ENCODE measurements around the gene KLHL7. TPM values are rescaled to one million over a fixed set of nuclear protein-coding genes. Genes with fewer than 3 reads are reported as not detected.

Gene KLHL7
- total RNA-seq, 4 donors from 2014 or later, result 18.5 to 27.2 (median 26.8) TPM

GRCh38 chr7:23076772-23077171, 28.8 kb upstream of the KLHL7 start:
- Histone ChIP-seq H3K4me3 (no peak overlapping the region), H3K36me3 (no peaks in the 10 kb centered on the region), H3K9me3 (no peaks in the 10 kb centered on the region), H3K27me3 (no peaks in the 10 kb centered on the region), H3K4me1 (no peaks in the 10 kb centered on the region), H3K27ac (no peak overlapping the region)
- no peak for DNase-seq (ENCODE audit: low spot score in 2 of 2)
- TF ChIP-seq POLR2AphosphoS5 (IDR thresholded peaks at IDR 0.05) (no peak), POLR2A (IDR thresholded peaks at IDR 0.05) (no peak), EP300 (IDR thresholded peaks at IDR 0.05) (no peak)
- TF ChIP-seq, protein P1, sequence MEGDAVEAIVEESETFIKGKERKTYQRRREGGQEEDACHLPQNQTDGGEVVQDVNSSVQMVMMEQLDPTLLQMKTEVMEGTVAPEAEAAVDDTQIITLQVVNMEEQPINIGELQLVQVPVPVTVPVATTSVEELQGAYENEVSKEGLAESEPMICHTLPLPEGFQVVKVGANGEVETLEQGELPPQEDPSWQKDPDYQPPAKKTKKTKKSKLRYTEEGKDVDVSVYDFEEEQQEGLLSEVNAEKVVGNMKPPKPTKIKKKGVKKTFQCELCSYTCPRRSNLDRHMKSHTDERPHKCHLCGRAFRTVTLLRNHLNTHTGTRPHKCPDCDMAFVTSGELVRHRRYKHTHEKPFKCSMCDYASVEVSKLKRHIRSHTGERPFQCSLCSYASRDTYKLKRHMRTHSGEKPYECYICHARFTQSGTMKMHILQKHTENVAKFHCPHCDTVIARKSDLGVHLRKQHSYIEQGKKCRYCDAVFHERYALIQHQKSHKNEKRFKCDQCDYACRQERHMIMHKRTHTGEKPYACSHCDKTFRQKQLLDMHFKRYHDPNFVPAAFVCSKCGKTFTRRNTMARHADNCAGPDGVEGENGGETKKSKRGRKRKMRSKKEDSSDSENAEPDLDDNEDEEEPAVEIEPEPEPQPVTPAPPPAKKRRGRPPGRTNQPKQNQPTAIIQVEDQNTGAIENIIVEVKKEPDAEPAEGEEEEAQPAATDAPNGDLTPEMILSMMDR (IDR thresholded peaks at IDR 0.05), result no peak
- WGBS, result 21% methylated on average over 3 of the region's 3 CpGs

DNA sequence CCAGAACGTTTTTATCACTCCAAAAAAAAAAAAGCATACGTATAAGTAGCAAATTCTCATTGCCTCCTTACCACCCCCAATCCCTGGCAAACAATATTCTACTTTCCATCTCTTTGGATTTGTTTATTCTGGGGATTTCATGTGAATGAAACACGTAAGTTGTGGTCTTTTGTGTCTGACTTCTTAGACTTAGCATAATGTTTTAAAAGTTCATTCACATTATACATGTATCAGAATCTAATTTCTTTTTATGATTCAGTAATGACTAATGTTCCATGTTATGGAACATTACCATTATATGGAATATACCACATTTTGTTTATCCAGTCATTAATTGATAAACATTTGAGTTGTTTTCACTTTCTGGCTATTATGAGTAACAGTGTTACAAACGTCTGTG, 12.5 kb upstream of the KLHL7 start:
- TF ChIP-seq POLR2A (IDR thresholded peaks at IDR 0.05) (no peak), POLR2AphosphoS5 (IDR thresholded peaks at IDR 0.05) (no peak), EP300 (IDR thresholded peaks at IDR 0.05) (no peak)
- TF ChIP-seq, protein P1 (IDR thresholded peaks at IDR 0.05), result no peak
- Histone ChIP-seq H3K4me1 (no peaks in the 10 kb centered on the region), H3K27me3 (no peaks in the 10 kb centered on the region), H3K4me3 (no peak overlapping the region), H3K27ac (no peak overlapping the region), H3K9me3 (no peaks in the 10 kb centered on the region), H3K36me3 (no peaks in the 10 kb centered on the region)
- DNase-seq (ENCODE audit: low spot score in 2 of 2), result no peak
- WGBS, result 66% methylated on average over 4 of the region's 4 CpGs

DNA sequence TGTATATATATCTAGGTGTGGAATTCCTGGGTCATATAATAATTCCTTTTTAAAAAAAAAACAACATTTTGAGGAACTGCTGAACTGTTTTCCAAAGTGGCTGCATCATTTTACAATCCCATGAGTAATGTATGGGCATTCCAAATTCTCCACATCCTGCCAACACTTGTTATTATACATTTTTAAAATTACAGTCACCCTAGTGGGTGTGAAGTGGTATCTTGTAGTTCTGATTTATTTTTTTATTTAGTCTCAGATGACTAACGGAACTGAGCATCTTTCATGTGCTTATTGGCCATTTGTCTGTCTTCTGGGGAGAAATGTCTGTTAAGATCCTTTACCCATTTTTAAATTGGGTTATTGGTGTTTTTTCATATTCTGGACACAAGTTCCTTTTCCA, 12.0 kb upstream of the KLHL7 start:
- Histone ChIP-seq H3K27ac (no peak overlapping the region), H3K4me1 (no peaks in the 10 kb centered on the region), H3K4me3 (no peak overlapping the region), H3K9me3 (no peaks in the 10 kb centered on the region), H3K27me3 (no peaks in the 10 kb centered on the region), H3K36me3 (no peaks in the 10 kb centered on the region)
- TF ChIP-seq EP300 (IDR thresholded peaks at IDR 0.05), result no peak
- TF ChIP-seq POLR2AphosphoS5 (IDR thresholded peaks at IDR 0.05), result no peak
- no peak for TF ChIP-seq POLR2A (IDR thresholded peaks at IDR 0.05)
- TF ChIP-seq, protein P1 (IDR thresholded peaks at IDR 0.05), result no peak
- DNase-seq (ENCODE audit: low spot score in 2 of 2), result no peak
- 72% methylated on average over 1 of the region's 1 CpG for WGBS

DNA sequence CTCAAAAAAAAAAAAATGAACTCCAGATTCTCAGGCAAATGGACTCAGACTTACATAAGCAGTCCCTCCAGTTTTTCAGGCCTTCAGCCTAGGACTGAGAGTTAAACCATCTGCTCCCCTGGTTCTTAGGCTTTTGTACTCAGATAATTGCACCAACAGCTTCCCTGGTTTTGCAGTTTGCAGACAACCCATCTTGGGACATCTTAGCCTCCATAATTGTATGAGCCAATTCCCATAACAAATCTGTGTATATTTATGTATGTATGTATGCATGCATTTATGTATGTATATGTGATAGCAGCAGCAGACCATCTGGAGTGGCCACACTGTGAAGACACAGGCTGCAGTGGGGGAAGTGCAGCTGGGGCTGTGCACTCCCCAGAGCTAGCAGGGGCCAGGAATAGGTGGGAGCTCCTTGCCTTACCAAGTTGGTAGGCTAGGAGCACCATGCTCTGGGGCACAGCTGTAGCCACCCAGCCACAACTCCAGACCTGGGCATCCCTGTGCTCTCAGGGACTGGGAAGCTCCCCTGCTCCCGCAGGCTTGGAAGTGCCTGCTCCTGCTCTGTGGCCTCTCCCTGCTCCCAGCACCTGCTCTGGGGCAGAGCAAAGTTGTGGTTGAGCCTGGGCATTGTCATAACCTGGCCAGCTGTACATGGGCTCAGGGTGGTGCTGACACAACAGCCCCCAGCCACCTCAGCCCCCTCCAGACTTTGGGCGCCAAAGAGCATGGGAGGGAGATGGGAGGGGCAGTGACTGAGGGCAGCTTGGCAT, 8.9 kb upstream of the KLHL7 start:
- Histone ChIP-seq H3K27ac (no peak overlapping the region), H3K4me3 (no peak overlapping the region), H3K27me3 (no peaks in the 10 kb centered on the region), H3K9me3 (no peaks in the 10 kb centered on the region), H3K4me1 (no peaks in the 10 kb centered on the region), H3K36me3 (no peaks in the 10 kb centered on the region)
- TF ChIP-seq POLR2AphosphoS5 (IDR thresholded peaks at IDR 0.05), result no peak
- no peak for TF ChIP-seq POLR2A (IDR thresholded peaks at IDR 0.05)
- TF ChIP-seq EP300 (IDR thresholded peaks at IDR 0.05), result no peak
- WGBS, result 100% methylated on average over 2 of the region's 2 CpGs
- DNase-seq (ENCODE audit: low spot score in 2 of 2), result no peak

DNA sequence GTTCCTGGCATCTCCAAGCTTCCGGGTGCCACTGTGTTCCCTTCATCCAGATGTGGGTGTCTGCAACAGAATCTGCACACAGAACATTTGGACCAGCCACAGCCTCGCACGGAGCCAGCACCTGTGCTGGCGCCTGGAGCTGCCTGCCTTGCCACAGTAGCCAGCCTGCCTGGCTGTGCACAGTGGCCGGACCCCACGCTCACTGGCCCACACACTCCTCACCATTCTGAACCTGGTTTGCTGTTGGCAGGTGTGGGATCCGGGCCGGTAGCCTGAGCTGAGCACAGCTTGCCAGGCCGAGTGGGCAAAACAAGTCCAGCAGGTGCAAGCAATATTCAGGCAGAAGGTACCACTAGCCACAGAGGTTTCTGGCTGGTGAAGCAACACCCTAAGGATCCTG, 7.6 kb upstream of the KLHL7 start:
- 96% methylated on average over 3 of the region's 9 CpGs for WGBS

More for the DNA sequence above, 7.6 kb upstream of the KLHL7 start:
- Histone ChIP-seq H3K9me3 (no peaks in the 10 kb centered on the region), H3K36me3 (no peaks in the 10 kb centered on the region), H3K4me1 (no peaks in the 10 kb centered on the region), H3K4me3 (no peak overlapping the region), H3K27me3 (no peaks in the 10 kb centered on the region), H3K27ac (no peak overlapping the region)
- TF ChIP-seq POLR2A (IDR thresholded peaks at IDR 0.05), result no peak
- TF ChIP-seq POLR2AphosphoS5 (IDR thresholded peaks at IDR 0.05), result no peak
- TF ChIP-seq EP300 (IDR thresholded peaks at IDR 0.05), result no peak
- TF ChIP-seq, protein P1 (IDR thresholded peaks at IDR 0.05), result no peak
- DNase-seq (ENCODE audit: low spot score in 2 of 2), result no peak

Measured in suprapubic skin (tissue), 4 donors.